ENCODE measurements around the gene CDIPT.

The CDIPT gene

DNA sequence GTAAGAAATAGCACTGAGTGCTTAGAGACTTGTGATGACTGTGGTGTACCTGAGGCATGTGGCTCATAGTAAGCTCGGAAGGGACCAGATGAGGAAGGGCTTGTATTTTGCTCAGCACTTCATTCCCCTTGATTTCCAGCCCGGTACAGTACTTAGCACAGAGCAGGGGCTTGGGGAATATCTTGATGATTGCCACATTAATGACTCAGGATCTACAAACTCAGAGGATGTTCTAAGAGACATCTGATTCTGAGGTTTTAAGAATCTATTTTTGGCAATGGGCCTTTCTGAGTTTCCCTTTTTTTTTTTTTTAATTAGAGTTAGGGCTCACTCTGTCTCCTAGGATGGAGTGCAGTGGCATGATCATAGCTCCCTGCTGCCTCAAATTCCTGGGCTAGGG is 46.4 kb upstream of the CDIPT start:
- TF ChIP-seq, protein P1, sequence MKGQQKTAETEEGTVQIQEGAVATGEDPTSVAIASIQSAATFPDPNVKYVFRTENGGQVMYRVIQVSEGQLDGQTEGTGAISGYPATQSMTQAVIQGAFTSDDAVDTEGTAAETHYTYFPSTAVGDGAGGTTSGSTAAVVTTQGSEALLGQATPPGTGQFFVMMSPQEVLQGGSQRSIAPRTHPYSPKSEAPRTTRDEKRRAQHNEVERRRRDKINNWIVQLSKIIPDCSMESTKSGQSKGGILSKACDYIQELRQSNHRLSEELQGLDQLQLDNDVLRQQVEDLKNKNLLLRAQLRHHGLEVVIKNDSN (IDR thresholded peaks at IDR 0.05): no peak
- TF ChIP-seq ZBTB7A (IDR thresholded peaks at IDR 0.05; ENCODE audit: low read depth) (no peak), MAX (IDR thresholded peaks at IDR 0.05) (no peak), NFIC (IDR thresholded peaks at IDR 0.05) (no peak), TCF12 (IDR thresholded peaks at IDR 0.05; ENCODE audit: low read depth) (no peak), TEAD4 (IDR thresholded peaks at IDR 0.05) (no peak), CREB1 (IDR thresholded peaks at IDR 0.05; ENCODE audit: low read depth) (no peak), RAD21 (IDR thresholded peaks at IDR 0.05; ENCODE audit: low read depth) (no peak), TAF1 (IDR thresholded peaks at IDR 0.05; ENCODE audit: low read depth) (no peak), FOXM1 (IDR thresholded peaks at IDR 0.05; ENCODE audit: borderline replicate concordance, low read depth) (no peak), EGR1 (IDR thresholded peaks at IDR 0.05) (no peak), EP300 (IDR thresholded peaks at IDR 0.05; ENCODE audit: borderline replicate concordance) (no peak), YY1 (IDR thresholded peaks at IDR 0.05; ENCODE audit: low read depth) (no peak), CEBPB (IDR thresholded peaks at IDR 0.05) (no peak)
- TF ChIP-seq, protein P2, sequence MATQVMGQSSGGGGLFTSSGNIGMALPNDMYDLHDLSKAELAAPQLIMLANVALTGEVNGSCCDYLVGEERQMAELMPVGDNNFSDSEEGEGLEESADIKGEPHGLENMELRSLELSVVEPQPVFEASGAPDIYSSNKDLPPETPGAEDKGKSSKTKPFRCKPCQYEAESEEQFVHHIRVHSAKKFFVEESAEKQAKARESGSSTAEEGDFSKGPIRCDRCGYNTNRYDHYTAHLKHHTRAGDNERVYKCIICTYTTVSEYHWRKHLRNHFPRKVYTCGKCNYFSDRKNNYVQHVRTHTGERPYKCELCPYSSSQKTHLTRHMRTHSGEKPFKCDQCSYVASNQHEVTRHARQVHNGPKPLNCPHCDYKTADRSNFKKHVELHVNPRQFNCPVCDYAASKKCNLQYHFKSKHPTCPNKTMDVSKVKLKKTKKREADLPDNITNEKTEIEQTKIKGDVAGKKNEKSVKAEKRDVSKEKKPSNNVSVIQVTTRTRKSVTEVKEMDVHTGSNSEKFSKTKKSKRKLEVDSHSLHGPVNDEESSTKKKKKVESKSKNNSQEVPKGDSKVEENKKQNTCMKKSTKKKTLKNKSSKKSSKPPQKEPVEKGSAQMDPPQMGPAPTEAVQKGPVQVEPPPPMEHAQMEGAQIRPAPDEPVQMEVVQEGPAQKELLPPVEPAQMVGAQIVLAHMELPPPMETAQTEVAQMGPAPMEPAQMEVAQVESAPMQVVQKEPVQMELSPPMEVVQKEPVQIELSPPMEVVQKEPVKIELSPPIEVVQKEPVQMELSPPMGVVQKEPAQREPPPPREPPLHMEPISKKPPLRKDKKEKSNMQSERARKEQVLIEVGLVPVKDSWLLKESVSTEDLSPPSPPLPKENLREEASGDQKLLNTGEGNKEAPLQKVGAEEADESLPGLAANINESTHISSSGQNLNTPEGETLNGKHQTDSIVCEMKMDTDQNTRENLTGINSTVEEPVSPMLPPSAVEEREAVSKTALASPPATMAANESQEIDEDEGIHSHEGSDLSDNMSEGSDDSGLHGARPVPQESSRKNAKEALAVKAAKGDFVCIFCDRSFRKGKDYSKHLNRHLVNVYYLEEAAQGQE (IDR thresholded peaks at IDR 0.05; ENCODE audit: low read depth): no peak

GRCh38 chr16:29908719-29909220 is 45.7 kb upstream of the CDIPT start:
- TF ChIP-seq EGR1 (IDR thresholded peaks at IDR 0.05): no peak
- no peak for TF ChIP-seq FOXM1 (IDR thresholded peaks at IDR 0.05; ENCODE audit: borderline replicate concordance, low read depth)
- TF ChIP-seq, protein P2 (IDR thresholded peaks at IDR 0.05; ENCODE audit: low read depth): no peak
- no peak for TF ChIP-seq CEBPB (IDR thresholded peaks at IDR 0.05)
- no peak for TF ChIP-seq NFIC (IDR thresholded peaks at IDR 0.05)
- no peak for TF ChIP-seq CREB1 (IDR thresholded peaks at IDR 0.05; ENCODE audit: low read depth)
- TF ChIP-seq ZBTB7A (IDR thresholded peaks at IDR 0.05; ENCODE audit: low read depth): no peak
- TF ChIP-seq, protein P1 (IDR thresholded peaks at IDR 0.05): no peak
- no peak for TF ChIP-seq YY1 (IDR thresholded peaks at IDR 0.05; ENCODE audit: low read depth)
- TF ChIP-seq TAF1 (IDR thresholded peaks at IDR 0.05; ENCODE audit: low read depth): no peak
- TF ChIP-seq EP300 (IDR thresholded peaks at IDR 0.05; ENCODE audit: borderline replicate concordance): no peak
- TF ChIP-seq TEAD4 (IDR thresholded peaks at IDR 0.05): no peak
- TF ChIP-seq MAX (IDR thresholded peaks at IDR 0.05): no peak
- no peak for TF ChIP-seq TCF12 (IDR thresholded peaks at IDR 0.05; ENCODE audit: low read depth)
- TF ChIP-seq RAD21 (IDR thresholded peaks at IDR 0.05; ENCODE audit: low read depth): no peak

- no peak for TF ChIP-seq EP300 (IDR thresholded peaks at IDR 0.05; ENCODE audit: borderline replicate concordance)
- no peak for TF ChIP-seq NFIC (IDR thresholded peaks at IDR 0.05)
- TF ChIP-seq, protein P2 (IDR thresholded peaks at IDR 0.05; ENCODE audit: low read depth): no peak
- no peak for TF ChIP-seq TAF1 (IDR thresholded peaks at IDR 0.05; ENCODE audit: low read depth)
- TF ChIP-seq TCF12 (IDR thresholded peaks at IDR 0.05; ENCODE audit: low read depth): no peak
- TF ChIP-seq MAX (IDR thresholded peaks at IDR 0.05): no peak
- TF ChIP-seq EGR1 (IDR thresholded peaks at IDR 0.05): no peak
- no peak for TF ChIP-seq CEBPB (IDR thresholded peaks at IDR 0.05)
- no peak for TF ChIP-seq TEAD4 (IDR thresholded peaks at IDR 0.05)
- TF ChIP-seq, protein P1 (IDR thresholded peaks at IDR 0.05): no peak
- no peak for TF ChIP-seq FOXM1 (IDR thresholded peaks at IDR 0.05; ENCODE audit: borderline replicate concordance, low read depth)
These were observed 44.9 kb upstream of the CDIPT start for GRCh38 chr16:29907973-29908372.

Measured in Ishikawa (cell line).